ENCODE data around the gene DIPK1A. TPM values are rescaled to one million over a fixed set of nuclear protein-coding genes. Genes with fewer than 3 reads are reported as not detected.

The DIPK1A gene
- polyA plus RNA-seq, 1 experiment, result 12.3 TPM

- peak; percentile 84 for DNase-seq (ENCODE audit: low read depth)
- no peaks in the 10 kb centered on the region for H3K36me3 ChIP-seq (ENCODE audit: control insufficient read depth, insufficient read depth, low read length)
- TF ChIP-seq, protein P1, sequence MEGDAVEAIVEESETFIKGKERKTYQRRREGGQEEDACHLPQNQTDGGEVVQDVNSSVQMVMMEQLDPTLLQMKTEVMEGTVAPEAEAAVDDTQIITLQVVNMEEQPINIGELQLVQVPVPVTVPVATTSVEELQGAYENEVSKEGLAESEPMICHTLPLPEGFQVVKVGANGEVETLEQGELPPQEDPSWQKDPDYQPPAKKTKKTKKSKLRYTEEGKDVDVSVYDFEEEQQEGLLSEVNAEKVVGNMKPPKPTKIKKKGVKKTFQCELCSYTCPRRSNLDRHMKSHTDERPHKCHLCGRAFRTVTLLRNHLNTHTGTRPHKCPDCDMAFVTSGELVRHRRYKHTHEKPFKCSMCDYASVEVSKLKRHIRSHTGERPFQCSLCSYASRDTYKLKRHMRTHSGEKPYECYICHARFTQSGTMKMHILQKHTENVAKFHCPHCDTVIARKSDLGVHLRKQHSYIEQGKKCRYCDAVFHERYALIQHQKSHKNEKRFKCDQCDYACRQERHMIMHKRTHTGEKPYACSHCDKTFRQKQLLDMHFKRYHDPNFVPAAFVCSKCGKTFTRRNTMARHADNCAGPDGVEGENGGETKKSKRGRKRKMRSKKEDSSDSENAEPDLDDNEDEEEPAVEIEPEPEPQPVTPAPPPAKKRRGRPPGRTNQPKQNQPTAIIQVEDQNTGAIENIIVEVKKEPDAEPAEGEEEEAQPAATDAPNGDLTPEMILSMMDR (IDR thresholded peaks at IDR 0.05; ENCODE audit: insufficient read depth, low read depth, low read length), result no peak
- no peaks in the 10 kb centered on the region for H3K27me3 ChIP-seq (ENCODE audit: control insufficient read depth, insufficient read depth, low read length)
- H3K4me3 ChIP-seq (ENCODE audit: low read depth, low read length), result no peak overlapping the region
- ChIA-PET CTCF (interaction anchor here (1.5 kb wide), 1 partner anchor 12 kb away, joined by 6 read pairs; no protein-coding TSS in a partner anchor), POLR2A (no interaction called here)
Observed at GRCh38 chr1:92804721-92805201, 156.5 kb downstream of the DIPK1A start.

DNA sequence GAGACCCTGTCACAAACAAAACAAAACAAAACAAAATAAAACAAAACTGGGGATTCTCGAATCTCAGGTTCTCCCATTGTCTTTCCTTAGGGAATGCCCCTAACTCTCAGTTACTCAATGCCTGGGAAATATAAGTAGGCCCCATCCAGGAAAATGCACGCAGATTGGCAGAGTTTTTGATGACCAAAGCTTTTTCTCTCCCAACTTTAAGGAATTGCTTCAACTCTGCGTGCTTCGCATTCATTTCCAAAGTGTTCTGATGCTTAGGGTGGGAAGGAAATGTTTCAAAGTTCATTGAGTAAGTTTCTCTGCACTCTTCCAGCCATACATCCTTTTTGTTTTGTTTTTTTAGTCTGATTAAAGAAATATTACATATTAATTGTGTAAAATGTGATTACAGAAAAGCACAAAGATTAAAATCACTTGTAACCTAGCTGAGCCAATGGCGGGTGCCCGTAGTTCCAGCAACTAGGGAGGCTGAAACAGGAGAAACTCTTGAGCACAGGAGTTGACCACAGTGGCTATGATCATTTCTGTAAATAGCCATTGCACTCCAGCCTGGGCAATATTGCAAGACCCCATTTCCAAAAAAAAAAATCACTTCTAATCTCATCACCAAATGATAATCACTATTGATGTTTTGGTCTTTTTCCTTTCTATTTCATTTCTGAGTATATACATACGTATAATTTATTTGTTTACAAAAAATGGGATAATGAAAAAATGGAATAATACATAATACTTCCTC, 157.9 kb downstream of the DIPK1A start:
- TF ChIP-seq, protein P1 (IDR thresholded peaks at IDR 0.05; ENCODE audit: insufficient read depth, low read depth, low read length), result no peak
- POLR2A ChIA-PET, result no interaction called here
- Histone ChIP-seq H3K4me3 (ENCODE audit: low read depth, low read length) (no peak overlapping the region), H3K36me3 (ENCODE audit: control insufficient read depth, insufficient read depth, low read length) (no peaks in the 10 kb centered on the region), H3K27me3 (ENCODE audit: control insufficient read depth, insufficient read depth, low read length) (no peaks in the 10 kb centered on the region)
- no peak for DNase-seq (ENCODE audit: low read depth)
- CTCF ChIA-PET, result interaction anchor here (0.9 to 1.5 kb wide), 2 partner anchors 12 to 14 kb away, joined by 3 to 6 read pairs; no protein-coding TSS in a partner anchor

- Histone ChIP-seq H3K36me3 (ENCODE audit: control insufficient read depth, insufficient read depth, low read length) (no peaks in the 10 kb centered on the region), H3K4me3 (ENCODE audit: low read depth, low read length) (no peak overlapping the region), H3K27me3 (ENCODE audit: control insufficient read depth, insufficient read depth, low read length) (no peaks in the 10 kb centered on the region)
- ChIA-PET POLR2A (no interaction called here), CTCF (interaction anchor here (1.2 to 1.3 kb wide), 2 partner anchors 21 kb away, joined by 4 to 5 read pairs; no protein-coding TSS in a partner anchor)
- TF ChIP-seq, protein P1 (IDR thresholded peaks at IDR 0.05; ENCODE audit: insufficient read depth, low read depth, low read length), result no peak
- DNase-seq (ENCODE audit: low read depth), result no peak
Observed at GRCh38 chr1:92797961-92798360, 163.3 kb downstream of the DIPK1A start.

- H3K36me3 ChIP-seq (ENCODE audit: control insufficient read depth, insufficient read depth, low read length), result no peaks in the 10 kb centered on the region
- ChIA-PET CTCF (interaction anchor here (1.2 to 1.3 kb wide), 2 partner anchors 12 to 21 kb away, joined by 4 read pairs; partner anchors contain the start of gene EVI5), POLR2A (no interaction called here)
- no peak overlapping the region for H3K4me3 ChIP-seq (ENCODE audit: low read depth, low read length)
- no peaks in the 10 kb centered on the region for H3K27me3 ChIP-seq (ENCODE audit: control insufficient read depth, insufficient read depth, low read length)
- TF ChIP-seq, protein P1 (IDR thresholded peaks at IDR 0.05; ENCODE audit: insufficient read depth, low read depth, low read length), result no peak
- DNase-seq (ENCODE audit: low read depth), result no peak
Observed at GRCh38 chr1:92797297-92797696, 164.0 kb downstream of the DIPK1A start.

- DNase-seq (ENCODE audit: low read depth), result no peak
- ChIA-PET CTCF (interaction anchor here (1.0 to 1.5 kb wide), 5 partner anchors 8 to 199 kb away, joined by 3 to 6 read pairs (median 4); partner anchors contain the start of gene EVI5), POLR2A (no interaction called here)
- no peaks in the 10 kb centered on the region for H3K36me3 ChIP-seq (ENCODE audit: control insufficient read depth, insufficient read depth, low read length)
- TF ChIP-seq, protein P1 (IDR thresholded peaks at IDR 0.05; ENCODE audit: insufficient read depth, low read depth, low read length), result no peak
- H3K27me3 ChIP-seq (ENCODE audit: control insufficient read depth, insufficient read depth, low read length), result no peaks in the 10 kb centered on the region; the same call in 1 of the 2 replicates
- no peak overlapping the region for H3K4me3 ChIP-seq (ENCODE audit: low read depth, low read length)
Observed at GRCh38 chr1:92795166-92795565, 166.1 kb downstream of the DIPK1A start.

All from BJ (cell line).